Epithelial cell of prostate (primary cell): Measurements from ENCODE around the gene GJA3.

Experiments
- DNase-seq: peaks from one replicate; pipeline ENCODE4 v3.0.0-alpha.2; 2011; ENCODE audit warnings: low read depth, low spot score
- H3K27ac ChIP-seq: fragments of 450-650 bp; 2 replicates; pipeline ENCODE4 v1.5.1; 2017; ENCODE audit warnings: mild to moderate bottlenecking

The GJA3 gene

DNA sequence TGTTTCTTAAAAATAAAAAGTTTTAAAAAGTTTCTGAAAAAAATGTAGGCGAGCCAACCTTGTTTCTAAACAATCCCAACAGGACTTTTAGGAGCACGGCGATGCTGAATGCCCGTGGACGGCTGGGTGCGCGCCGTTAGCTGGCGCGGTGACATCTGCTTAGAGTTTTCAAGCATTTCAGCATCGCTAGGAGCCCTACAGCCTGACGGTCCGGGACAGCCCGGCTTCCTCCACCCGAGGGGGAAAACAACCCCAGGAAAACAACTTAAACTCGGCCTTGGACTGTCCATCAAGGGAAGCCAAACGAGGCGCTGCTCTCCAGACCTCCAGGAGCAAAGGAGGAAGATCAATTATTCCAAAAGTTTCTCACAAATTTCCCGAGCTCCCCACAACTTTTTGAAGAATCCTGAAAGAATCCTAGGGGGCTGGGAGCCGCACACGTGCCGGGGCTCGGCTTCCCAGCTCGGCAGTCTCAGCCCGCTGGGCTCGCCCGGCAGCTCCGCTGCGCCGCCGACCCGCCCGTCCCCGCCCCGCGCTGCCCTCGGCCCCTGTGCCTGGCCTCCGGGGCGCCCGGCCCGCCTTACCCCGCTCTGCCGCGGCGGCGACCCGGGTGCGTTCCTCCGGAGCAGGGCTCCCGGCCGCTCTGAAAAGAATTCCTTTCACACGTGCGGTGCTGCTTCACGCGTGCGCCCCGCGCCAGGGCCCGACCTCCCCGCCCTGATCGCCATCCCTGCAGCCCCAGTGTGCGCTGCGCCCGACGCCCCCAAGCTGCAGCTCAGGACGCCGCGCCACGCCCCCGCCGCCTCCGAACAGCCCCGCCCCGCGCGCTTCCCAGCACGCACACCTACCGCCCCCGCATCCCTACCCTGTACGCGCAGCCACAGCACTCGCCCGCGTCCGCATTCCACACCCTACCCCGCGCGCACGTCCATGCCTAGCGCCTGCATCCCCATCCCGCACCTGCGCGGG, at the start of gene GJA3:
TSS of gene GJA3 (minus strand) at position 747 of the 969 bp plus-strand sequence. CDS start 17,764 bp downstream, outside the sequence.
- H3K27ac ChIP-seq: no peak within 1 kb of the TSS

DNA sequence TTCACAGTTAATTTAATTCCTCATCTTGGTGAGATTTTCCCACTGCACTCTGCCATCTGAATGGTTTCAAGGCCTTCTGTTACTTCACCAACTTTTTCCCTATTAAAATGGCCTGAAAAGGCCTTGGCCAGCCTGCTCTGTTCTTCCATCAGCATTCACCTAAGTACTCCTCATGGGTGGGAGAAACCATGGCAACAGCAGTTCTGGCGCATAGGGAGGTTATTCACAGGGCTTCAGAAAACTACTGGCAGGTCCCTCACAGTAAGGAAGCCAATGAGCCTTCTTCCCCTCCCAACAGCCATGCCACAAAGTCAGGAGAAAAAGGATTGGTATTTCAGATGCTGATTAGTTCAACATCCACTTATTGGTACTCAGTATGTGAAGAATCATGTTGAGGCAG, 49.1 kb upstream of the GJA3 start:
- H3K27ac ChIP-seq: no peak overlapping the region
- DNase-seq: no peak

More for the DNA sequence above, at the start of gene GJA3:
- no peak for DNase-seq

- H3K27ac ChIP-seq: no peak overlapping the region
- no peak for DNase-seq
These were observed 45.9 kb upstream of the GJA3 start for GRCh38 chr13:20206698-20207235.

DNA sequence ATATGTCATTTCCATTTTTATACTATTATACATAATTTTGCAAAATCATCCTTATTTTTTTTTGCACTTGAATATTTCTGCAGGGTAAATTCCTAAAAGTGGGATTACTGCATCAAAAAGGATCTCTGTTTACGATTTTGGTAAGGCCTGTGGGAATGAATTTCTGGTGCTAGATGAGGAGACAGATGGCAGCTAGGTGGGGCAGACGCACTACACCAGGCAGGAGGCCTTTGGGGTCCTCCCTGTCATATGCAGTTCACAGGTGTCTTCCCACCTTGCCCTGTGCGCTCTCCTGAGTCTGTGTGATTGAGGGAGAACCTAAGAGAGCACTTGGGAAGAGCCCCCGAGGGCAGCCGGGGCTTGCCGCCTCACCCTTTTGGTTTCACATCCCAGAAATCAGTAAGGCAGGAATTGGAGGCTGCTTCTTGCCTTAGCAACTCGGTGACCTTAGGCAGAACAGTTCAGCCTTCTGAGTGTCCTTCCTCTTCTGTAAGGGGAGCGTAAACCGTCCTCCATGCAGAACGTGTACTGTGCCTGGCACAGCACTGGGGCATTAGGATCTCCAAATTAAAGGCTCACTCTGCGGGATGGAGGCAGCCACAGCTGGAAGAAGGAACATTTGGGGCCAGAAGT, 45.3 kb upstream of the GJA3 start:
- H3K27ac ChIP-seq: no peak overlapping the region
- no peak for DNase-seq

DNA sequence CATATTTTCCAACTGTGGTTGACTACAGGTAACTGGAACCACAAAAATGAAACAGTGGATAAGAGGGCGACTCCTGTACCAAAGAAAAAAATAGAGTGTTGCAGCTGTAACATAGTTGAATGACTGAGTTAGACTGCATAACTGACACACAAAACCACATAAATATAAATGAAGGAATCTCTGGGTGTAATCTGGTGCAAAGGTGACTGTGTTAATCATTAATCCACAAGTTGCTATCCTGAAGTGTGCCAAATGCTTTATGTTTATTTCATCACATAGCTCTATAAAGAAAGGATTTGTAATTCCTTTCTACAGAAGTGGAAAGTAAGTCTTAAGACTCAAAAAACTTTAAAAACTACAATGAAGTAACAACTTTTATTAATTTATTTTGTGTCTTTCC, 37.9 kb upstream of the GJA3 start:
- peak overlapping the region; percentile 16 for H3K27ac ChIP-seq
- no peak for DNase-seq

DNA sequence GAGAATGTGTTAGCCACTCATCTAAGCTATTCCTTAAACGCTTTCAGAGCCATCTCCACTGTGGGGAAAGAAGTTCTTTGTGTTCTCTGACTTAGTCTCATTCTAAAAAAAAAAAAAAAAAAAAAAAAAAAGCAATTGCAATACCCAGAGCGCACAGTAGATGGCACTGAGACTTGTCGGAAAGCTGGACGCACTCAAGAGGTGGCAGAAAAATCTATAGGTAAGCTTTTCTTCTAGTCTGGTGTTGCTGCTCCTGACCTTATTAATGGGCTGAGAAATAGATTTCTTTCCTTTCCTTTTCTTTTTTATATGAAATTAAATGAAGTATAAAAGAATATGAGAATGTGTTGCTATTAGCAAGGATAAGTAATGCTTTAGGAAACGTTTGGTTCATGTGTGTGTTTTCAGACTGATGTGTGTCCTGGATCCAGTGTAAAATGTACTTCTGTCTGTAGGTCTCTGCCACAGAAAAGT, 36.5 kb upstream of the GJA3 start:
- H3K27ac ChIP-seq: peak overlapping the region; percentile 14
- no peak for DNase-seq

DNA sequence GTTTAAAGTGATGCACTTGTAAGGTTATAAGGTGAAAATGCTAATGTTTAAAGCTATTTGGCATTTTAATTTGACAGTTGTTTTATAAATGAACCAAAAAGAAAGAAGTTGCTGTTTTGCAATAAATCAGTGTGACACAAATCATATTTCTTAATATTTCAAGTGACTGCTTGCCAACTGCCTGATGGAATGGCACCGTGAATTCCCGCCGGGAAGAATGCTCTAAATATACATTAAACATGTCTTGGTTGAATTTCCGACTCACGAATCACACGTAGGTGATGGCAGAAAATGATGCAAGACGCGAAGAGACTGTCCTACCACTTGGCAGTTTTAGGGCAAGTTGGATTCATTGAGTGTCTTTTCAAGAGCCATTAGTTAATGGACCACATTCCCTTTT, 34.9 kb upstream of the GJA3 start:
- no peak for DNase-seq

DNA sequence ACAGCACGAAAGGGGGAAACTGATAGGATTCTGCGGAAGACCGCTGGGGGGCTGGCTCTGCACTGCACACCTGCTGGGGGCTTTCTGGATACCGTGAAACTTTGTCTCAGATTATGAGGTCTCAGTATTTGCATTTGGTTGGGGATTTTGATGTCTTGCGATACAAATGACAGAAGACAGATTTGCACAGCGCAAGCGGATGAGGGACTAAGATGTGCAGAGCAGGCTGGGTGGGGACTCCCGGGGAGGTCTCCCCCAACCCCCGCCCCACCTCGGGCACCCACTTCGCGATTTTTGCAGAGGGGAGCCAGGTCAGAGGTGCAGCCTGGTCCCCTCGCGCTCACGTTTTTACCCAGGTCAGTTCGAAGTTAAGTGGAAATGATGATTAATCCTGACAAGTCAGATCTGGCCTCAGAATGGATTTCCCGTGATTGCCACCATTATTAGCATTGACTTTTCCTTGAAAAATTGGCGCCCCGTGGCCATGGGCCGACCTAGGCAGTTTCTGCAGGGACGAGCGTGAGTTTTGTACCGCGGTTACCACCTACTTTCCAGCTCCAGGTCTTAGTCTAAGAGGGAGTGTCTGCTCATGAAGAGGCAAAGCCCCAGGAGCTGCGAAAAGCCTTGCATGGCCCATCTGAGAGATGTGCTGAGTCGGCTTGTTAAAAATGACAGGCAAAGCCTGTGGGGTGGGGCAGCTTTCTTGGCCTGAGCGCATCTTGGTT, 33.2 kb upstream of the GJA3 start:
- peak overlapping the region; percentile 80 for H3K27ac ChIP-seq
- no peak for DNase-seq

More for the DNA sequence above, 34.9 kb upstream of the GJA3 start:
- H3K27ac ChIP-seq: peak overlapping the region; percentile 28

DNA sequence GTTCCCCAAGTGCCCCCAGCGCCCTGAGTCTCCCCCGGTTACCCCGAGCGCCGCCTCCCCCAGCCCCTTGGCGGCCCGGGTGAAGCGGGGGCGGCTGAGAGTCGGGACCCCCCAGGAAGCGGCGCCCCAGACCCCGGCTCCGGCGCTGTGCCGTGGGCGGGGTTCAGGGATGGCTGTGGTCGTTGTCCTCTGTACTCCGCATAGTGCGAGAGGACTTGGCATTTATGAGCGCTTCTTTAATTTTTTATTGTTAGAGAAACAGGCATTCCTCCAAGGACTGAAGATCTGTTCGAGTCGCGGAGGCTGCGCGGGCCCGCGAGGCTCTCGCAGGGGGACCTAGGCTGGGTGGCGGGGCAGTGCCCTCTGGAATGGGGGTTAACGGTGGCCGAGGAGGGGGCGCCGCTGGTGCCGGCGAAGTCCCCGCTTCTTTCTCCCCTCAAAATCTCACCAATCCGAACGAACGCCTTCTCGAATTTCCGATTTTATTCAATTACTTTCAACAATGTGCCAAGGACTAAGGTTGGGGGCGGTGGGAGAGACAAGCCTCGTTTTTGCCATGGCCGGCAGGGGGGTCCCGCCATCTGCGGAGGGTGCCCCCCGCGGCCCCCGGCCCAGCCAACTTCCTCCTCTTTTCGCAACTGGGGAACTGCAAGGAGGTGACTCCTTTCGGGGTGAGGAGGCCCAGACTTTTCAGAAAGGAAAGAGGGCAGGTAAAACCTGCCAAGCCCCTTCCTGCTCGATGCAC, 32.5 kb upstream of the GJA3 start:
- DNase-seq: no peak
- peak overlapping the region; percentile 80 for H3K27ac ChIP-seq

DNA sequence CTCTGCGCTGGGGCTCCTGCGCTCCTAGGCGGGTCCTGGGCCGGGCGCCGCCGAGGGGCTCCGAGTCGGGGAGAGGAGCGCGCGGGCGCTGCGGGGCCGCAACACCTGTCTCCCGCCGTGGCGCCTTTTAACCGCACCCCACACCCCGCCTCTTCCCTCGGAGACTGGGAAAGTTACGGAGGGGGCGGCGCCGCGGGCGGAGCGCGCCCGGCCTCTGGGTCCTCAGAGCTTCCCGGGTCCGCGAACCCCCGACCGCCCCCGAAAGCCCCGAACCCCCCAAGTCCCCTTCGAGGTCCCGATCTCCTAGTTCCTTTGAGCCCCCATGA, 31.9 kb upstream of the GJA3 start, which contains the start of gene GJB2:
TSS of gene GJB2 (minus strand) at position 103 of the 326 bp plus-strand sequence. CDS start 3,357 bp downstream, outside the sequence.
- no peak for DNase-seq
- peak within 1 kb of the TSS; percentile 80 for H3K27ac ChIP-seq

DNA sequence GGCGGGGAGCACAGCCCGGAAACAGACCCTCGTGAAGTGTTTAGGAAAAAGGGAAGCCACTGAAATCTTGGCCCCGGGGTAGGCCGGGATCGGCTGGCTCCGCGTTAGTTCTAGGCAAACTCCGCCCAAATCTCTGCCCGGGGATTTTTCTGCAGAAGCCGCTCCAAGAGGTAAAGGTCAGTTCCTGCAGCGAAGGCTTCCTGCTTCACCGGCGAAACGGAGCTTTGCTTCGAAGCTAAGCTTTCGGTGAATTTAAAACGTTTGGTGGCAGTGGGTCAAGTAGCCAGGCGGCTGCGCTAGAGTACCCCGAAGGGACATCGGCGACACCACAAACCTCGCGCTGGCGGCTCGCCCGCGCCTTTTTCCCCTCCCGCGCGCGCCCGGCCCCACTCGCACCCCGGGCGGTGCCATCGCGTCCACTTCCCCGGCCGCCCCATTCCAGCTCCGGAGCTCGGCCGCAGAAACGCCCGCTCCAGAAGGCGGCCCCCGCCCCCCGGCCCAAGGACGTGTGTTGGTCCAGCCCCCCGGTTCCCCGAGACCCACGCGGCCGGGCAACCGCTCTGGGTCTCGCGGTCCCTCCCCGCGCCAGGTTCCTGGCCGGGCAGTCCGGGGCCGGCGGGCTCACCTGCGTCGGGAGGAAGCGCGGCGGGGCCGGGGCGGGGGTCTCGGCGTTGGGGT, 31.4 kb upstream of the GJA3 start:
- DNase-seq: no peak
- H3K27ac ChIP-seq: peak overlapping the region; percentile 80

- peak overlapping the region; percentile 80 for H3K27ac ChIP-seq
- no peak for DNase-seq
These were observed 30.7 kb upstream of the GJA3 start for GRCh38 chr13:20191311-20192157.

DNA sequence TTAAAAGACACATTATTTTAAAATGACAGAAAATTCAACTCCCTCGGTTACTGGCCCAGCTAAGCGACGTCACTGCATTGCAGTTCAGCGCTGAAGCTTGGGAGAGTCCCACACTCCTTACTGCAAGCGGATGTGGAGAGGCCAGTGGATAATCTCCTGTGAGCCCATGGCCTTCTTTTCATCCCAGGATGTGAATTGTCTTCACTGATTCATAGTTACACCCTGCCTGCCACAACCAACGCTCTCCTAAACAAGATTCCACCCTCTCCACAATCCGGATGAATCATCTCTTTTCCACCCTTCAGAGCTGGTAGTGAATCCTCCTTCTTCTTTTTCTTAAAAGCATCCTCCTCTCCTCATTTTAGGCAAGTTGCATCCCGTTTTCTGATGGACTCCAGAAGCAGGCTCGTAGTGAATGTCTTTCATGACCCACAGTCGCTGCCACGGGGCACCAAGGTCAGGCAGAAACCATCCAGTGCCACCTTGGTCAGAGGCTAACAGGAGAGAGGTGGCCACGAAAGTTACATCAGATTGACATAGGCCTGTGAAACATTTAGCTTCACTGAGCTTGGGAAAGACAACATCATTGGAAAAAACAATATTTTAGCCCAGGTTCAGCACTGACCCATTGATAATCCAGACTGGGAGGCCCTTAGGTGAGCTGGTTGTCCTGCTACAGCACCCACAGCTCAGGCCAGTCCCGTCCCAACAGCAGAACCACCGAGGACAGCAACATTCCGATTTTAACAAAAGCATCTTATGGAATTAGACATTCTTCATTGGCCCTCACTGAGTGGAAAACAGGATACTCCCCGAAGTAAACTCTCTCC, 29.8 kb upstream of the GJA3 start:
- DNase-seq: peak; percentile 52
- peak overlapping the region; percentile 80 for H3K27ac ChIP-seq

- peak overlapping the region; percentile 80 for H3K27ac ChIP-seq
- DNase-seq: no peak
These were observed 29.2 kb upstream of the GJA3 start for GRCh38 chr13:20190076-20190475.

DNA sequence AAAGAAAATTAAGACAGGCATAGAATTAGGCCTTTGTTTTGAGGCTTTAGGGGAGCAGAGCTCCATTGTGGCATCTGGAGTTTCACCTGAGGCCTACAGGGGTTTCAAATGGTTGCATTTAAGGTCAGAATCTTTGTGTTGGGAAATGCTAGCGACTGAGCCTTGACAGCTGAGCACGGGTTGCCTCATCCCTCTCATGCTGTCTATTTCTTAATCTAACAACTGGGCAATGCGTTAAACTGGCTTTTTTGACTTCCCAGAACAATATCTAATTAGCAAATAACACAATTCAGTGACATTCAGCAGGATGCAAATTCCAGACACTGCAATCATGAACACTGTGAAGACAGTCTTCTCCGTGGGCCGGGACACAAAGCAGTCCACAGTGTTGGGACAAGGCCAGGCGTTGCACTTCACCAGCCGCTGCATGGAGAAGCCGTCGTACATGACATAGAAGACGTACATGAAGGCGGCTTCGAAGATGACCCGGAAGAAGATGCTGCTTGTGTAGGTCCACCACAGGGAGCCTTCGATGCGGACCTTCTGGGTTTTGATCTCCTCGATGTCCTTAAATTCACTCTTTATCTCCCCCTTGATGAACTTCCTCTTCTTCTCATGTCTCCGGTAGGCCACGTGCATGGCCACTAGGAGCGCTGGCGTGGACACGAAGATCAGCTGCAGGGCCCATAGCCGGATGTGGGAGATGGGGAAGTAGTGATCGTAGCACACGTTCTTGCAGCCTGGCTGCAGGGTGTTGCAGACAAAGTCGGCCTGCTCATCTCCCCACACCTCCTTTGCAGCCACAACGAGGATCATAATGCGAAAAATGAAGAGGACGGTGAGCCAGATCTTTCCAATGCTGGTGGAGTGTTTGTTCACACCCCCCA, 28.1 kb upstream of the GJA3 start:
- H3K27ac ChIP-seq: no peak overlapping the region
- no peak for DNase-seq

DNA sequence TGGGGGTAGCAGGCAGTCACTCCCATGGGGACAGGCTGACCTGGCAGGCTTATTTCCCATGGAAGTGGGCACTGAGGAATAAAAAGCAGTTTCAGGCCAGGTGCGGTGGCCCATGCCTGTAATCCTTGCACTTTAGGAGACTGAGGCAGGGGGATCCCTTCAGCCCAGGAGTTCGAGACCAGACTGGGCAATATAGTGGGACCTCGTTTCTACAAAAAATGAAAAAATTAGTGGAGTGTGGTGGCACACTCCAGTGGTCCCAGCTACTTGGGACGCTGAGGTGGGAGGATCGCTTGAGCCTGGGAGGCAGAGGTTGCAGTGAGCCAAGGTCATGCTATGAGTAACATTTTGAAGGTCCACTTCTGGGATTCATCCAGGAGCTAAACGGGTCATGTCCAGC, 25.9 kb upstream of the GJA3 start:
- H3K27ac ChIP-seq: no peak overlapping the region
- no peak for DNase-seq
